GM12878 (cell line): Measurements from ENCODE around the gene VANGL2. TPM values are rescaled to one million over a fixed set of nuclear protein-coding genes. Genes with fewer than 3 reads are reported as not detected.

Experiments used
- BCL11A ChIP-seq: IDR thresholded peaks from 2 replicates; pipeline ENCODE4 v1.6.1; 2011; ENCODE audit warnings: low read depth, low read length
- CUX1 ChIP-seq: IDR thresholded peaks from 2 replicates; pipeline ENCODE4 v1.6.1; 2012; ENCODE audit warnings: improper control_type of control experiment, low read depth, low read length; ENCODE audit not compliant: insufficient replicate concordance
- EP300 ChIP-seq, 2 experiments: fragments of 150-350 bp in 1 of 2; IDR thresholded peaks; 2 replicates each; pipeline ENCODE4 v1.6.1; 2011 to 2012; ENCODE audit warnings: low read depth in 2 of 2, low read length in 2 of 2, borderline replicate concordance in 1 of 2, improper control_type of control experiment in 1 of 2, inconsistent platforms in 1 of 2; ENCODE audit not compliant: control insufficient read depth in 1 of 2
- GABPA ChIP-seq: IDR thresholded peaks from 2 replicates; pipeline ENCODE4 v1.6.1; 2014; ENCODE audit warnings: antibody characterized with exemption, low read depth, mild to moderate bottlenecking, inconsistent platforms
- KAT2A ChIP-seq: conservative IDR thresholded peaks from 2 replicates; pipeline ENCODE4 v1.6.1; 2011; ENCODE audit warnings: low read depth, low read length; ENCODE audit not compliant: control insufficient read depth
- NR2C1 ChIP-seq: fragments of 450-650 bp; IDR thresholded peaks from 2 replicates; pipeline ENCODE4 v1.6.1; 2017; ENCODE audit warnings: antibody characterized with exemption, mild to moderate bottlenecking, moderate library complexity
- SMAD5 ChIP-seq: IDR thresholded peaks from 2 replicates; pipeline ENCODE4 v1.6.1; 2016; ENCODE audit warnings: antibody characterized with exemption, low read depth
- SREBF1 ChIP-seq: IDR thresholded peaks from 2 replicates; pipeline ENCODE4 v1.6.1; 2012; ENCODE audit warnings: mild to moderate bottlenecking, low read length
- TAF1 ChIP-seq: IDR thresholded peaks from 2 replicates; pipeline ENCODE4 v1.6.1; 2011; ENCODE audit warnings: mild to moderate bottlenecking, low read depth, low read length, borderline replicate concordance
- TBL1XR1 ChIP-seq: IDR thresholded peaks from 2 replicates; pipeline ENCODE4 v1.6.1; 2012; ENCODE audit warnings: low read depth, low read length, improper control_type of control experiment
- TCF3 ChIP-seq: IDR thresholded peaks from 2 replicates; pipeline ENCODE4 v1.6.1; 2012; ENCODE audit warnings: low read depth, mild to moderate bottlenecking, low read length, borderline replicate concordance; ENCODE audit not compliant: insufficient read depth
- polyA plus RNA-seq, 11 experiments: library from polyadenylated mRNA; depleted of rRNA in 4 of 11; unstranded in 6 of 11; stranded (reverse) in 5 of 11; fragments of >200 nt; fragmentation: Nextera tagmentation in 4 of 11; fragmentation: Illumina TruSeq in 1 of 11; extraction: Ambion mirVana in 4 of 11; extraction: Trizol in 1 of 11; gene quantifications; 1 replicate in 1 of 11; 2 replicates in 10 of 11; pipeline versions ENCODE4 v1.2.1 to v1.2.3, GENCODE V29; 2011 to 2016; ENCODE audit warnings: inconsistent platforms in 2 of 11, missing spikeins in 2 of 11, low read depth in 1 of 11
- total RNA-seq, 4 experiments: library from RNA; depleted of rRNA in 3 of 4; stranded (reverse); fragments of >200 nt in 3 of 4; fragmentation: Illumina TruSeq in 1 of 4; extraction: Trizol in 1 of 4; gene quantifications; 2 replicates each; pipeline versions ENCODE4 v1.2.1 to v1.2.3, GENCODE V29; 2013 to 2021
- TF ChIP-seq, protein P1 (sequence below): fragments of 150-350 bp; IDR thresholded peaks from 2 replicates; pipeline ENCODE4 v1.6.1; 2016; ENCODE audit warnings: low read depth, low read length
- TF ChIP-seq, protein P2 (sequence below): IDR thresholded peaks from 2 replicates; pipeline ENCODE4 v1.6.1; 2011; ENCODE audit warnings: borderline replicate concordance, low read depth, mild to moderate bottlenecking, moderate library complexity, low read length; ENCODE audit not compliant: insufficient read depth, poor library complexity, severe bottlenecking
- TF ChIP-seq, protein P3 (sequence below): fragments of 450-650 bp; IDR thresholded peaks from 2 replicates; pipeline ENCODE4 v1.6.1; 2018; ENCODE audit warnings: mild to moderate bottlenecking, low read depth, moderate library complexity; ENCODE audit not compliant: partially characterized antibody
- TF ChIP-seq, protein P4 (sequence below): IDR thresholded peaks from 2 replicates; pipeline ENCODE4 v1.6.1; 2012; ENCODE audit warnings: low read length, inconsistent platforms

Gene VANGL2
- total and polyA plus RNA-seq, 10 of the 15 experiments (the other 5 are each of a cell fraction or from before 2014, with no cell fraction given), result 0.10 to 5.0 (median 0.27) TPM

DNA sequence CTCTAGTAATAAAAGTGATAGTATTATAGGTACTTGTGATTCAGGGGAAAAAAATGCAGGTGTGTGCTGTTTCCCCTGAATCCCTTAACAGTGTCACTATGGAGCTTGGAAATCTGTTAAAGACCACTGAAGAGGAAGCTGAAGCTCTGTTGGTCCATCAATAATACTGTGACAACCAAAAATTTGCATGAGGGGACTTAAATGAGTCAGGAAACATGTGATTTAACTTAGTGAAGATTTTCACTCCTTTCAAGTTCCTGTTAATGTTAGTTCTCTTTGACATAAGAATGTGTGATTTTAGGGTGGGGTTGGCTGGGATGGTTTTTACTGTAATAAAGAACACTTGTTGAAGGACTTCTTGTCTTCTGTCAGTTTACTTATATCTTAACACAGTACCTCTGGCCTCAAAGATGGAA lies 32.0 kb downstream of the VANGL2 start (continued):
- TF ChIP-seq, protein P1, sequence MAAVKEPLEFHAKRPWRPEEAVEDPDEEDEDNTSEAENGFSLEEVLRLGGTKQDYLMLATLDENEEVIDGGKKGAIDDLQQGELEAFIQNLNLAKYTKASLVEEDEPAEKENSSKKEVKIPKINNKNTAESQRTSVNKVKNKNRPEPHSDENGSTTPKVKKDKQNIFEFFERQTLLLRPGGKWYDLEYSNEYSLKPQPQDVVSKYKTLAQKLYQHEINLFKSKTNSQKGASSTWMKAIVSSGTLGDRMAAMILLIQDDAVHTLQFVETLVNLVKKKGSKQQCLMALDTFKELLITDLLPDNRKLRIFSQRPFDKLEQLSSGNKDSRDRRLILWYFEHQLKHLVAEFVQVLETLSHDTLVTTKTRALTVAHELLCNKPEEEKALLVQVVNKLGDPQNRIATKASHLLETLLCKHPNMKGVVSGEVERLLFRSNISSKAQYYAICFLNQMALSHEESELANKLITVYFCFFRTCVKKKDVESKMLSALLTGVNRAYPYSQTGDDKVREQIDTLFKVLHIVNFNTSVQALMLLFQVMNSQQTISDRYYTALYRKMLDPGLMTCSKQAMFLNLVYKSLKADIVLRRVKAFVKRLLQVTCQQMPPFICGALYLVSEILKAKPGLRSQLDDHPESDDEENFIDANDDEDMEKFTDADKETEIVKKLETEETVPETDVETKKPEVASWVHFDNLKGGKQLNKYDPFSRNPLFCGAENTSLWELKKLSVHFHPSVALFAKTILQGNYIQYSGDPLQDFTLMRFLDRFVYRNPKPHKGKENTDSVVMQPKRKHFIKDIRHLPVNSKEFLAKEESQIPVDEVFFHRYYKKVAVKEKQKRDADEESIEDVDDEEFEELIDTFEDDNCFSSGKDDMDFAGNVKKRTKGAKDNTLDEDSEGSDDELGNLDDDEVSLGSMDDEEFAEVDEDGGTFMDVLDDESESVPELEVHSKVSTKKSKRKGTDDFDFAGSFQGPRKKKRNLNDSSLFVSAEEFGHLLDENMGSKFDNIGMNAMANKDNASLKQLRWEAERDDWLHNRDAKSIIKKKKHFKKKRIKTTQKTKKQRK, result no peak
- peak; percentile 39 for TF ChIP-seq CUX1
- TF ChIP-seq, protein P2, sequence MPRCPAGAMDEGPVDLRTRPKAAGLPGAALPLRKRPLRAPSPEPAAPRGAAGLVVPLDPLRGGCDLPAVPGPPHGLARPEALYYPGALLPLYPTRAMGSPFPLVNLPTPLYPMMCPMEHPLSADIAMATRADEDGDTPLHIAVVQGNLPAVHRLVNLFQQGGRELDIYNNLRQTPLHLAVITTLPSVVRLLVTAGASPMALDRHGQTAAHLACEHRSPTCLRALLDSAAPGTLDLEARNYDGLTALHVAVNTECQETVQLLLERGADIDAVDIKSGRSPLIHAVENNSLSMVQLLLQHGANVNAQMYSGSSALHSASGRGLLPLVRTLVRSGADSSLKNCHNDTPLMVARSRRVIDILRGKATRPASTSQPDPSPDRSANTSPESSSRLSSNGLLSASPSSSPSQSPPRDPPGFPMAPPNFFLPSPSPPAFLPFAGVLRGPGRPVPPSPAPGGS, result no peak
- TF ChIP-seq SMAD5, result no peak
- TF ChIP-seq, protein P3, sequence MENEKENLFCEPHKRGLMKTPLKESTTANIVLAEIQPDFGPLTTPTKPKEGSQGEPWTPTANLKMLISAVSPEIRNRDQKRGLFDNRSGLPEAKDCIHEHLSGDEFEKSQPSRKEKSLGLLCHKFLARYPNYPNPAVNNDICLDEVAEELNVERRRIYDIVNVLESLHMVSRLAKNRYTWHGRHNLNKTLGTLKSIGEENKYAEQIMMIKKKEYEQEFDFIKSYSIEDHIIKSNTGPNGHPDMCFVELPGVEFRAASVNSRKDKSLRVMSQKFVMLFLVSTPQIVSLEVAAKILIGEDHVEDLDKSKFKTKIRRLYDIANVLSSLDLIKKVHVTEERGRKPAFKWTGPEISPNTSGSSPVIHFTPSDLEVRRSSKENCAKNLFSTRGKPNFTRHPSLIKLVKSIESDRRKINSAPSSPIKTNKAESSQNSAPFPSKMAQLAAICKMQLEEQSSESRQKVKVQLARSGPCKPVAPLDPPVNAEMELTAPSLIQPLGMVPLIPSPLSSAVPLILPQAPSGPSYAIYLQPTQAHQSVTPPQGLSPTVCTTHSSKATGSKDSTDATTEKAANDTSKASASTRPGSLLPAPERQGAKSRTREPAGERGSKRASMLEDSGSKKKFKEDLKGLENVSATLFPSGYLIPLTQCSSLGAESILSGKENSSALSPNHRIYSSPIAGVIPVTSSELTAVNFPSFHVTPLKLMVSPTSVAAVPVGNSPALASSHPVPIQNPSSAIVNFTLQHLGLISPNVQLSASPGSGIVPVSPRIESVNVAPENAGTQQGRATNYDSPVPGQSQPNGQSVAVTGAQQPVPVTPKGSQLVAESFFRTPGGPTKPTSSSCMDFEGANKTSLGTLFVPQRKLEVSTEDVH, result no peak
- peak; percentile 37; the same call in 1 of the 2 replicates for TF ChIP-seq GABPA
- no peak for TF ChIP-seq KAT2A
- TF ChIP-seq, protein P4, sequence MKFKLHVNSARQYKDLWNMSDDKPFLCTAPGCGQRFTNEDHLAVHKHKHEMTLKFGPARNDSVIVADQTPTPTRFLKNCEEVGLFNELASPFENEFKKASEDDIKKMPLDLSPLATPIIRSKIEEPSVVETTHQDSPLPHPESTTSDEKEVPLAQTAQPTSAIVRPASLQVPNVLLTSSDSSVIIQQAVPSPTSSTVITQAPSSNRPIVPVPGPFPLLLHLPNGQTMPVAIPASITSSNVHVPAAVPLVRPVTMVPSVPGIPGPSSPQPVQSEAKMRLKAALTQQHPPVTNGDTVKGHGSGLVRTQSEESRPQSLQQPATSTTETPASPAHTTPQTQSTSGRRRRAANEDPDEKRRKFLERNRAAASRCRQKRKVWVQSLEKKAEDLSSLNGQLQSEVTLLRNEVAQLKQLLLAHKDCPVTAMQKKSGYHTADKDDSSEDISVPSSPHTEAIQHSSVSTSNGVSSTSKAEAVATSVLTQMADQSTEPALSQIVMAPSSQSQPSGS, result peak; percentile 86
- TF ChIP-seq NR2C1, result no peak
- 0 out of 2 replicates have a peak, but pooled peaks have one; percentile 25 for TF ChIP-seq BCL11A
- peak; percentile 43; the same call in 1 of the 2 replicates for TF ChIP-seq TAF1
- peak; percentile 77; the same call in 1 of the 2 replicates for TF ChIP-seq TBL1XR1
- TF ChIP-seq SREBF1, result no peak
- no peak for TF ChIP-seq TCF3
- peak; percentile 87 to 92 for TF ChIP-seq EP300 (IDR thresholded peaks at IDR 0.05; ENCODE audit: borderline replicate concordance in 1 of 2, control insufficient read depth in 1 of 2, low read depth in 2 of 2, low read length in 2 of 2)
